K562 (cell line): Measurements from ENCODE around the gene RGL2. TPM values are rescaled to one million over a fixed set of nuclear protein-coding genes. Genes with fewer than 3 reads are reported as not detected.

Source experiments
- CGGBP1 ChIP-seq: fragments of 250-450 bp; sonication (Bioruptor Pico); IDR thresholded peaks from 2 replicates; pipeline ENCODE4 v1.9.0; 2021; ENCODE audit warnings: mild to moderate bottlenecking
- CXXC5 ChIP-seq: fragments of 250-450 bp; sonication (Bioruptor Pico); IDR thresholded peaks from 2 replicates; pipeline ENCODE4 v1.8.0; 2022; ENCODE audit warnings: inconsistent platforms, mild to moderate bottlenecking, moderate library complexity
- EP400 ChIP-seq: fragments of 450-650 bp; IDR thresholded peaks from 2 replicates; pipeline ENCODE4 v1.6.1; 2017; ENCODE audit warnings: antibody characterized with exemption, mild to moderate bottlenecking, moderate library complexity
- FOSL1 ChIP-seq: fragments of 200-800 bp; sonication (Bioruptor generic); conservative IDR thresholded peaks from 2 replicates; pipeline ENCODE4 v1.6.1; 2016; ENCODE audit warnings: missing genetic modification characterization, missing compliant biosample characterization
- GTF3C2 ChIP-seq: IDR thresholded peaks from 3 replicates; pipeline ENCODE4 v1.6.1; 2011; ENCODE audit warnings: borderline replicate concordance, mild to moderate bottlenecking, moderate library complexity; ENCODE audit not compliant: insufficient read length; ENCODE audit errors: extremely low read depth
- IRF2 ChIP-seq: sonication (generic); formaldehyde crosslinking; IDR thresholded peaks from 2 replicates; pipeline ENCODE4 v1.8.1; 2022; ENCODE audit warnings: mild to moderate bottlenecking, missing genetic modification reagents
- KAT7 ChIP-seq: sonication (generic); formaldehyde crosslinking; IDR thresholded peaks from 2 replicates; pipeline ENCODE4 v1.8.0; 2022; ENCODE audit warnings: missing genetic modification reagents, mild to moderate bottlenecking, borderline replicate concordance
- NR2C1 ChIP-seq, 2 experiments: fragments of 450-650 bp; IDR thresholded peaks; 2 replicates each; pipeline ENCODE4 v1.6.1; 2017; ENCODE audit warnings: mild to moderate bottlenecking in 2 of 2, antibody characterized with exemption in 1 of 2, inconsistent platforms in 1 of 2, missing compliant biosample characterization in 1 of 2, missing genetic modification characterization in 1 of 2
- NUFIP1 ChIP-seq: fragments of 450-650 bp; IDR thresholded peaks from 2 replicates; pipeline ENCODE4 v1.6.1; 2018; ENCODE audit not compliant: partially characterized antibody
- OTX1 ChIP-seq: fragments of 450-650 bp; formaldehyde crosslinking; IDR thresholded peaks from 2 replicates; pipeline ENCODE4 v1.4.0; 2022; ENCODE audit warnings: mild to moderate bottlenecking
- PATZ1 ChIP-seq: fragments of 250-450 bp; sonication (Bioruptor Pico); IDR thresholded peaks from 2 replicates; pipeline ENCODE4 v1.5.0; 2020; ENCODE audit warnings: mild to moderate bottlenecking, borderline replicate concordance
- POLR2B ChIP-seq: fragments of 450-650 bp; IDR thresholded peaks from 2 replicates; pipeline ENCODE4 v1.6.1; 2018; ENCODE audit warnings: low read depth; ENCODE audit not compliant: partially characterized antibody
- POLR2G ChIP-seq: fragments of 200-400 bp; formaldehyde crosslinking; IDR thresholded peaks from 2 replicates; pipeline ENCODE4 v1.6.1; 2017; ENCODE audit warnings: low read depth, mild to moderate bottlenecking, antibody characterized with exemption, low read length, moderate library complexity
- RBFOX2 ChIP-seq: fragments of 200-400 bp; formaldehyde crosslinking; IDR thresholded peaks from 2 replicates; pipeline ENCODE4 v1.6.1; 2017; ENCODE audit warnings: low read depth, mild to moderate bottlenecking, low read length, moderate library complexity
- SAP30 ChIP-seq: fragments of 200-600 bp; sonication (generic); IDR thresholded peaks from 2 replicates; pipeline ENCODE4 v1.6.1; 2012; ENCODE audit warnings: borderline replicate concordance, low read depth, mild to moderate bottlenecking, moderate library complexity, low read length, control low read depth, inconsistent platforms; ENCODE audit not compliant: insufficient read depth, poor library complexity, severe bottlenecking
- TAF7 ChIP-seq: fragments of 450-650 bp; IDR thresholded peaks from 2 replicates; pipeline ENCODE4 v1.6.1; 2016; ENCODE audit warnings: missing genetic modification characterization, missing compliant biosample characterization
- TBP ChIP-seq: optimal IDR thresholded peaks from 2 replicates; pipeline ENCODE3; 2011; ENCODE audit warnings: low read depth, low read length, improper control_type of control experiment
- ZBTB17 ChIP-seq: fragments of 450-650 bp; formaldehyde crosslinking; IDR thresholded peaks from 2 replicates; pipeline ENCODE4 v1.4.0; 2020; ENCODE audit warnings: mild to moderate bottlenecking
- ZNF316 ChIP-seq: fragments of 450-650 bp; IDR thresholded peaks from 2 replicates; pipeline ENCODE4 v1.6.1; 2016
- ZNF444 ChIP-seq: fragments of 250-450 bp; sonication (Bioruptor Pico); IDR thresholded peaks from 2 replicates; pipeline ENCODE4 v1.4.0; 2020; ENCODE audit warnings: mild to moderate bottlenecking, moderate library complexity
- ZNF644 ChIP-seq: fragments of 200-800 bp; sonication (Bioruptor generic); IDR thresholded peaks from 2 replicates; pipeline ENCODE4 v1.6.1; 2016; ENCODE audit warnings: low read depth, missing genetic modification characterization, missing compliant biosample characterization
- polyA plus RNA-seq, 8 experiments: library from polyadenylated mRNA; depleted of rRNA in 4 of 8; stranded (reverse) in 5 of 8; unstranded in 3 of 8; fragments of >200 nt; fragmentation: Nextera tagmentation in 2 of 8; fragmentation: Illumina TruSeq in 1 of 8; extraction: Ambion mirVana in 2 of 8; extraction: Trizol in 1 of 8; gene quantifications; 2 replicates each; pipeline versions ENCODE4 v1.2.1 to v1.2.3, GENCODE V29; 2011 to 2014; ENCODE audit warnings: inconsistent platforms in 1 of 8, missing spikeins in 1 of 8
- total RNA-seq, 7 experiments: library from RNA; depleted of rRNA in 6 of 7; stranded (reverse); fragments of >200 nt in 6 of 7; fragmentation: Illumina TruSeq in 2 of 7; extraction: Trizol in 2 of 7; gene quantifications; 2 replicates each; pipeline versions ENCODE4 v1.2.1 to v1.2.3, GENCODE V29; 2011 to 2021; ENCODE audit warnings: low replicate concordance in 1 of 7

The RGL2 gene
- total and polyA plus RNA-seq, 9 of the 15 experiments (the other 6 are each of a cell fraction or from before 2014, with no cell fraction given): 1.8 to 57.1 (median 19.5) TPM

- TF ChIP-seq FOSL1 (tag) (0 out of 2 replicates have a peak, but pooled peaks have one; percentile 3), RBFOX2 (peak; percentile 73), ZNF644 (peak; percentile 38; the same call in 1 of the 2 replicates), PATZ1 (peak; percentile 77; the same call in 1 of the 2 replicates), POLR2G (peak; percentile 87), KAT7 (CRISPR knock-in tag) (0 out of 2 replicates have a peak, but pooled peaks have one; percentile 96), IRF2 (peak; percentile 99), SAP30 (peak; percentile 51), EP400 (peak; percentile 70), NR2C1 (IDR thresholded peaks at IDR 0.05) (no peak), NR2C1 (tag; IDR thresholded peaks at IDR 0.05) (peak; percentile 18), TBP (peak; percentile 25), CGGBP1 (CRISPR knock-in tag) (no peak), OTX1 (0 out of 2 replicates have a peak, but pooled peaks have one; percentile 36), GTF3C2 (peak; percentile 18), ZNF316 (no peak), ZNF444 (CRISPR knock-in tag) (0 out of 2 replicates have a peak, but pooled peaks have one; percentile 7), CXXC5 (CRISPR knock-in tag) (0 out of 2 replicates have a peak, but pooled peaks have one; percentile 15), POLR2B (peak; percentile 46), TAF7 (tag) (peak; percentile 19; the same call in 1 of the 2 replicates), ZBTB17 (CRISPR knock-in tag) (no peak; the same call in 1 of the 2 replicates), NUFIP1 (no peak)
These were observed 15.2 kb upstream of the RGL2 start, which contains the start of gene TAPBP (continued) for GRCh38 chr6:33313709-33314514.
